CD4-positive, alpha-beta memory T cell (primary cell): ENCODE measurements around the gene ECEL1. TPM values are rescaled to one million over a fixed set of nuclear protein-coding genes. Genes with fewer than 3 reads are reported as not detected.

Source experiments
- CTCF ChIA-PET: fragments of 350-600 bp; sonication (Branson Sonifier 250); formaldehyde crosslinking; loops from one replicate; lab custom pipeline; 2021; ENCODE audit warnings: inconsistent platforms; ENCODE audit not compliant: partially characterized antibody; lab: Charles Lee
- POLR2A ChIA-PET: fragments of 350-600 bp; sonication (Branson Sonifier 250); formaldehyde crosslinking; loops from one replicate; lab custom pipeline; 2021; ENCODE audit not compliant: partially characterized antibody; lab: Charles Lee
- DNase-seq, 5 donors: peaks; one replicate each; pipeline versions ENCODE4 v3.0.0 to v3.0.0-alpha.2; 2020 to 2022; ENCODE audit warnings: mixed read lengths in 1 of 5
- H3K27ac ChIP-seq: one replicate; pipeline ENCODE4 v1.7.0; 2013; ENCODE audit warnings: low read depth, low read length
- H3K27me3 ChIP-seq: 2 replicates; pipeline ENCODE4 v1.7.0; 2013; ENCODE audit warnings: mild to moderate bottlenecking, low read length, moderate library complexity; ENCODE audit not compliant: insufficient read depth
- H3K36me3 ChIP-seq: 2 replicates; pipeline ENCODE4 v1.7.0; 2013; ENCODE audit warnings: mild to moderate bottlenecking, low read length, moderate library complexity; ENCODE audit not compliant: insufficient read depth
- H3K4me1 ChIP-seq: 2 replicates; pipeline ENCODE4 v1.7.0; 2013; ENCODE audit warnings: mild to moderate bottlenecking, low read length, moderate library complexity; ENCODE audit not compliant: insufficient read depth
- H3K4me3 ChIP-seq, 2 donors: one replicate each; pipeline ENCODE4 v1.7.0; 2013; ENCODE audit warnings: low read length in 2 of 2, mild to moderate bottlenecking in 1 of 2
- H3K9me3 ChIP-seq, 2 donors: one replicate each; pipeline ENCODE4 v1.7.0; 2013; ENCODE audit warnings: low read length in 2 of 2, control low read depth in 1 of 2; ENCODE audit not compliant: control insufficient read depth in 1 of 2
- H3K27ac Mint-ChIP-seq, 7 donors: one replicate each; pipeline ENCODE4 v1.8.0; 2020 to 2021; ENCODE audit warnings: mixed read lengths in 7 of 7, mild to moderate bottlenecking in 6 of 7, inconsistent platforms in 3 of 7, moderate library complexity in 3 of 7
- H3K27me3 Mint-ChIP-seq, 2 donors: one replicate each; pipeline ENCODE4 v1.8.0; 2020 to 2021; ENCODE audit warnings: mixed read lengths in 2 of 2
- H3K36me3 Mint-ChIP-seq, 2 donors: one replicate each; pipeline ENCODE4 v1.8.0; 2020 to 2021; ENCODE audit warnings: mixed read lengths in 2 of 2, inconsistent platforms in 1 of 2, mild to moderate bottlenecking in 1 of 2
- H3K4me1 Mint-ChIP-seq, 4 donors: one replicate each; pipeline ENCODE4 v1.8.0; 2020 to 2021; ENCODE audit warnings: mixed read lengths in 4 of 4, mild to moderate bottlenecking in 1 of 4
- H3K4me3 Mint-ChIP-seq, 8 donors: one replicate each; pipeline ENCODE4 v1.8.0; 2020 to 2021; ENCODE audit warnings: mixed read lengths in 8 of 8, mild to moderate bottlenecking in 7 of 8, moderate library complexity in 6 of 8, inconsistent platforms in 3 of 8
- H3K9me3 Mint-ChIP-seq, 8 donors: one replicate each; pipeline ENCODE4 v1.8.0; 2020 to 2021; ENCODE audit warnings: mixed read lengths in 8 of 8, mild to moderate bottlenecking in 5 of 8, inconsistent platforms in 3 of 8, moderate library complexity in 1 of 8
- intact Hi-C: fragments of 100-400 bp; cut with micrococcal nuclease; formaldehyde crosslinking; loops from one replicate; pipeline ENCODE4 v1.15.1; 2023
- polyA plus RNA-seq, 2 donors: library from polyadenylated mRNA; unstranded; fragments of 300-500 nt; fragmentation: Illumina TruSeq; gene quantifications; one replicate each; pipeline ENCODE4 v1.2.3, GENCODE V29; 2021
- total RNA-seq, 2 experiments: library from RNA; stranded (reverse); gene quantifications; one replicate each; pipeline ENCODE4 v1.2.3, GENCODE V29; 2021

The ECEL1 gene
- total and polyA plus RNA-seq, 4 experiments from 2014 or later = not detected

DNA sequence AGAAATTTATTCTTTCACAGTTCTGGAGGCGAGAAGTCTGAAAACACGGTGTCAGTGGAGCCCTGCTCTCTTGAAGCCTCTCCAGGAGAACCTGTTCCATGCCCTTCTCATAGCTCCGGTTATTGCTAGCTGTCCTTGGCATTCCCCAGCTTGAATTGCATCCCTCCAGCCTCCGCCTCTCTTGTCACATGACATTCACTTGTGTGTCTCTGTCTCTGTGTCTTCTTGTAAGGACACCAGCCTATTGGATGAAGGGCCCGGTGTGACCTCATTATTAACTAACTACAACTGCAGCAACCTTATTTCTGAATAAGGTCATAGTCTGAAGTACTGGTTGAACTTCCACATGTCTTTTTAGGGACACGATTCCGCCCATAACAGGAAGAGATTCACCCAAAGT is 28.0 kb upstream of the ECEL1 start:
- CTCF ChIA-PET = no interaction called here
- Mint-ChIP-seq H3K9me3 (no peaks in the 10 kb centered on the region), H3K27me3 (peaks cover 4 to 21% of the 10 kb centered on the region in 2 donors), H3K4me1 (no peaks in the 10 kb centered on the region), H3K27ac (no peak overlapping the region), H3K36me3 (no peaks in the 10 kb centered on the region), H3K4me3 (no peak overlapping the region)
- POLR2A ChIA-PET = no interaction called here
- no peak overlapping the region for H3K27ac ChIP-seq
- no peak for DNase-seq
- H3K4me1 ChIP-seq = no peaks in the 10 kb centered on the region
- no peak overlapping the region for H3K4me3 ChIP-seq
- no peaks in the 10 kb centered on the region for H3K36me3 ChIP-seq
- no peaks in the 10 kb centered on the region for H3K27me3 ChIP-seq
- intact Hi-C loops = no loop called here
- H3K9me3 ChIP-seq = no peaks in the 10 kb centered on the region

GRCh38 chr2:232513353-232513752 is 25.7 kb upstream of the ECEL1 start:
- Histone ChIP-seq H3K36me3 (no peaks in the 10 kb centered on the region), H3K9me3 (no peaks in the 10 kb centered on the region), H3K4me1 (no peaks in the 10 kb centered on the region), H3K4me3 (no peak overlapping the region), H3K27ac (no peak overlapping the region), H3K27me3 (no peaks in the 10 kb centered on the region)
- Mint-ChIP-seq H3K4me3 (no peak overlapping the region), H3K9me3 (peaks cover 0 to 2% (median 0%) of the 10 kb centered on the region in 8 donors), H3K36me3 (no peaks in the 10 kb centered on the region), H3K27ac (no peak overlapping the region), H3K4me1 (no peaks in the 10 kb centered on the region), H3K27me3 (peaks cover 5 to 21% of the 10 kb centered on the region in 2 donors)
- CTCF ChIA-PET = interaction anchor here (1.0 kb wide), 1 partner anchor 9 kb away, joined by 3 read pairs; no protein-coding TSS in a partner anchor
- no peak for DNase-seq
- POLR2A ChIA-PET = no interaction called here
- intact Hi-C loops = no loop called here

DNA sequence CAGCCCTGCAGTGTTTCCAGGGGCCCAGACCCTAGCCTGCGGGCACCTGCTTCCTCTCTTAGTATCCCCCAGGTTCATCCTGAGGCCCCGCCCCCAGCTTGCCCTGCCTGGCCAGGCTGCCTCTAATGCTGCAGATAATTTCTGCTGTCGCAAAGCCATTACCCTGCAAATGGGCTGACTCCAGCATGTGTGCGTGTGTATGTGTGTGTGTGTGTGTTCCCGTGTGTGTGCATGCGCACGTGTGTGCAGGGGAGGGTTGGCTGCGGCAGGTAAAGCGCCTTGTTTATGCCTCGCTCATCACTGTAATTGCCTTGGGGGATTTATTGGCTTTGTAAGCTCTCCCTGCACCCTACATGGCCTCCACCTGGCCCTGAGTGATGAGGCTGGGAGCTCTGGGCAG is 25.0 kb upstream of the ECEL1 start:
- no peak overlapping the region for H3K4me3 ChIP-seq
- no peak for DNase-seq
- H3K4me1 ChIP-seq = no peaks in the 10 kb centered on the region
- H3K27ac ChIP-seq = no peak overlapping the region
- no peaks in the 10 kb centered on the region for H3K9me3 ChIP-seq
- Mint-ChIP-seq H3K27ac (no peak overlapping the region), H3K27me3 (peaks cover 5 to 20% of the 10 kb centered on the region in 2 donors), H3K4me1 (no peaks in the 10 kb centered on the region), H3K4me3 (no peak overlapping the region), H3K36me3 (no peaks in the 10 kb centered on the region), H3K9me3 (peaks cover 0 to 2% (median 0%) of the 10 kb centered on the region in 8 donors)
- intact Hi-C loops = no loop called here
- CTCF ChIA-PET = interaction anchor here (1.0 kb wide), 1 partner anchor 10 kb away, joined by 3 read pairs; no protein-coding TSS in a partner anchor
- H3K36me3 ChIP-seq = no peaks in the 10 kb centered on the region
- H3K27me3 ChIP-seq = no peaks in the 10 kb centered on the region
- POLR2A ChIA-PET = no interaction called here

DNA sequence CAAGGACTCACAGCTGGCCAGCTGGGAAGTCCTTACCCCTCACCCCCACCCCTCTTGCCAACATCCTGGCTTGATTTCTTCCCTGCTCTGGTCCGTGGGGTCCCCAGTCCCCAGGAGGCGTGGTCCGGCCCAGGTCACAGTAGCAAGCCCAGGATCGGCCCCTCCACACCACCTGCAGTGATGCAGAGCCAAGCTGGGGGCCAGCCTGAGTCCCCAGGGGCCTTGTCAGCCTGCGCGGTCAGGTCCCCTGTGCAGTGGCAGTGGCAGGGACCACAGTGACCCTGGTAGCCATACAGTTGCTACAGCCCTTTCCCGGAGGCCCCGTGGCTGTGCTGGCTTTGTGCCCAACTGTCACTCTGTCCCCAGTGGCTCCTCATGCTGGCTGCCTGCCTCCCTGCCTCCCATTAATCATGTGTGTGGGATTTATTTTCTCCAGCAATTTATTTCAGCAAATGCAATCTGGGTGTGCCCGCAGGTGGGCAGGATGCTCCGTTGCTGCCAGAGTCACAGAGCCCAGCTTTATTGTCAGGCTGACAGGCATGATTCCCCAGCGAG is 23.8 kb upstream of the ECEL1 start:
- peaks cover 0 to 2% (median 0%) of the 10 kb centered on the region in 8 donors for H3K9me3 Mint-ChIP-seq
- no peaks in the 10 kb centered on the region for H3K27me3 ChIP-seq
- ChIA-PET POLR2A (no interaction called here), CTCF (no interaction called here)
- no peaks in the 10 kb centered on the region for H3K4me1 Mint-ChIP-seq
- no peaks in the 10 kb centered on the region for H3K4me1 ChIP-seq
- no peak overlapping the region for H3K27ac Mint-ChIP-seq
- H3K27me3 Mint-ChIP-seq = peaks cover 5 to 24% of the 10 kb centered on the region in 2 donors
- H3K4me3 ChIP-seq = no peak overlapping the region
- H3K36me3 Mint-ChIP-seq = no peaks in the 10 kb centered on the region
- H3K9me3 ChIP-seq = no peaks in the 10 kb centered on the region
- H3K4me3 Mint-ChIP-seq = no peak overlapping the region
- H3K27ac ChIP-seq = no peak overlapping the region
- H3K36me3 ChIP-seq = no peaks in the 10 kb centered on the region
- DNase-seq = no peak
- intact Hi-C loops = no loop called here

DNA sequence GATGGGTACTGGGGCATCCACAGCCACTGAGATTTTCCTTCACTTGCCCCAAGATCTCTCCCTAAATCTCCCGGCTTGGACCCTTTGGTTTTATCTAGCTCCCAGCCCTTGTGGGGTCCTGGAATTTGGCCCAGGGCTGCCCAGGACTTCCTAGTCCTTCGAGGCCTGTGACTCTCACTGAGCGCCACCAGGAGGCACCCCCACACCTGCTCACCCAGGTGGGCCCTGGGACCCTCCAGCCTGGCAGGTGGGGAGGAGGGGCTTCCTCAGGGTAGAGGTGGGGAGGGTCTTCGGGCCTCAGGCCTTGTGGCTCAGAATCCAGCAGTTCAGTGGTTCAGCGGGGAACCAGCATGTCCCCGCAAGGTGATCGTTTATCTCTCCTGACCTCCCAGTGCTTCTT is 20.6 kb upstream of the ECEL1 start:
- Mint-ChIP-seq H3K36me3 (no peaks in the 10 kb centered on the region), H3K27me3 (peaks cover 9 to 39% of the 10 kb centered on the region in 2 donors), H3K27ac (no peak overlapping the region), H3K4me1 (peaks cover 0 to 11% (median 3%) of the 10 kb centered on the region in 4 donors), H3K4me3 (no peak overlapping the region), H3K9me3 (peaks cover 0 to 2% (median 0%) of the 10 kb centered on the region in 8 donors)
- Histone ChIP-seq H3K27me3 (peaks cover 10% of the 10 kb centered on the region), H3K27ac (no peak overlapping the region), H3K9me3 (no peaks in the 10 kb centered on the region), H3K4me1 (peaks cover 5% of the 10 kb centered on the region), H3K4me3 (no peak overlapping the region), H3K36me3 (no peaks in the 10 kb centered on the region)
- no peak for DNase-seq
- ChIA-PET POLR2A (no interaction called here), CTCF (interaction anchor here (1.2 kb wide), 1 partner anchor 8 kb away, joined by 4 read pairs; no protein-coding TSS in a partner anchor)
- intact Hi-C loops = no loop called here

DNA sequence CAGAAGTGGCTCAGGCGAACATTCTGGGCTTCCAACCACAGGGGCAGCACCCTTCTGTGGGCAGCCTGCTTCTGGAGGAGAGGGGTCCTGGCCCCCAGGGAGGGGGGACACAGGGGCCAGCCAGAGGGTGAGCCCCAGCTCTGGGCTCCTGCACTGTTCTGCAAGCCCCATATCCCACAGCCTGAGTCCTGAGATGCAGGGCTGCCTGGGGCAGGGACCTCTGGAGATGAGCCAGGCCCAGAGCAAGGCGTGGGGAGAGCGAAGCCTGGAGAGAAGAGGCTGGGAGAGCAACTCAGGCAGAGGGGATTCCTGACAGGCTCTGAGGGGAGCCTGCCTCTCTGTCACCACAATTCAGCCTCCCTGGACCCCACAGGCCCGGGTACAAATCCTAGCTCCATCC is 19.1 kb upstream of the ECEL1 start:
- H3K27me3 ChIP-seq = peaks cover 10% of the 10 kb centered on the region
- POLR2A ChIA-PET = no interaction called here

GRCh38 chr2:232505856-232506255 is 18.2 kb upstream of the ECEL1 start:
- H3K27ac Mint-ChIP-seq = no peak overlapping the region
- no peak for DNase-seq
- peaks cover 7% of the 10 kb centered on the region for H3K4me1 ChIP-seq
- H3K27me3 Mint-ChIP-seq = peaks cover 17 to 40% of the 10 kb centered on the region in 2 donors
- H3K4me3 ChIP-seq = no peak overlapping the region
- H3K4me1 Mint-ChIP-seq = peaks cover 1 to 17% (median 5%) of the 10 kb centered on the region in 4 donors
- POLR2A ChIA-PET = no interaction called here
- no peaks in the 10 kb centered on the region for H3K36me3 ChIP-seq
- CTCF ChIA-PET = no interaction called here
- intact Hi-C loops = no loop called here
- peaks cover 0 to 2% (median 0%) of the 10 kb centered on the region in 8 donors for H3K9me3 Mint-ChIP-seq
- H3K27ac ChIP-seq = no peak overlapping the region
- no peaks in the 10 kb centered on the region for H3K9me3 ChIP-seq
- no peak overlapping the region for H3K4me3 Mint-ChIP-seq
- peaks cover 0 to 1% of the 10 kb centered on the region in 2 donors for H3K36me3 Mint-ChIP-seq
- peaks cover 10% of the 10 kb centered on the region for H3K27me3 ChIP-seq

More for the DNA sequence above, 19.1 kb upstream of the ECEL1 start:
- intact Hi-C loops = no loop called here
- Histone ChIP-seq H3K9me3 (no peaks in the 10 kb centered on the region), H3K36me3 (no peaks in the 10 kb centered on the region), H3K4me3 (no peak overlapping the region), H3K4me1 (peaks cover 7% of the 10 kb centered on the region), H3K27ac (no peak overlapping the region)
- CTCF ChIA-PET = no interaction called here
- peaks cover 0 to 2% (median 0%) of the 10 kb centered on the region in 8 donors for H3K9me3 Mint-ChIP-seq
- DNase-seq = peak in 1 of 5 donors; percentile 10
- no peak overlapping the region for H3K4me3 Mint-ChIP-seq
- peaks cover 1 to 17% (median 5%) of the 10 kb centered on the region in 4 donors for H3K4me1 Mint-ChIP-seq
- H3K27ac Mint-ChIP-seq = no peak overlapping the region
- H3K27me3 Mint-ChIP-seq = peaks cover 14 to 40% of the 10 kb centered on the region in 2 donors
- peaks cover 0 to 1% of the 10 kb centered on the region in 2 donors for H3K36me3 Mint-ChIP-seq
